HepG2 (cell line): ENCODE results near the gene MTA1. TPM values are rescaled to one million over a fixed set of nuclear protein-coding genes. Genes with fewer than 3 reads are reported as not detected.
A peak's percentile ranks its signal among the peaks of the same experiment; 100 is the strongest.

Experiments used
- AKAP8 ChIP-seq: sonication (generic); formaldehyde crosslinking; IDR thresholded peaks from 2 replicates; pipeline ENCODE4 v1.5.1; 2020; ENCODE audit warnings: mild to moderate bottlenecking, missing genetic modification reagents
- ARID2 ChIP-seq: sonication (generic); formaldehyde crosslinking; IDR thresholded peaks from 2 replicates; pipeline ENCODE4 v1.8.1; 2022; ENCODE audit warnings: mild to moderate bottlenecking, missing genetic modification reagents, borderline replicate concordance
- BCL6 ChIP-seq: IDR thresholded peaks from 2 replicates; pipeline ENCODE4 v1.6.1; 2016; ENCODE audit warnings: missing genetic modification reagents, missing compliant biosample characterization
- CC2D1A ChIP-seq: sonication (generic); formaldehyde crosslinking; IDR thresholded peaks from 2 replicates; pipeline ENCODE4 v1.8.1; 2023; ENCODE audit warnings: mild to moderate bottlenecking, missing genetic modification reagents
- MED1 ChIP-seq: sonication (generic); formaldehyde crosslinking; IDR thresholded peaks from 2 replicates; pipeline ENCODE4 v1.4.0; 2020; ENCODE audit warnings: missing genetic modification reagents
- NR3C1 ChIP-seq: sonication (generic); formaldehyde crosslinking; IDR thresholded peaks from 2 replicates; pipeline ENCODE4 v1.4.0; 2020; ENCODE audit warnings: missing genetic modification reagents
- RARG ChIP-seq: sonication (generic); formaldehyde crosslinking; IDR thresholded peaks from 2 replicates; pipeline ENCODE4 v1.4.0; 2020; ENCODE audit warnings: low read depth, mild to moderate bottlenecking, missing genetic modification reagents
- TBL1XR1 ChIP-seq: fragments of 150-350 bp; IDR thresholded peaks from 2 replicates; pipeline ENCODE4 v1.6.1; 2014; ENCODE audit warnings: borderline replicate concordance, low read length; ENCODE audit not compliant: partially characterized antibody
- ZFP36 ChIP-seq: fragments of 150-350 bp; IDR thresholded peaks from 2 replicates; pipeline ENCODE4 v1.6.1; 2018; ENCODE audit warnings: borderline replicate concordance, low read length, low read depth; ENCODE audit not compliant: partially characterized antibody
- ZNF282 ChIP-seq: fragments of 450-650 bp; IDR thresholded peaks from 2 replicates; pipeline ENCODE4 v1.6.1; 2018; ENCODE audit not compliant: partially characterized antibody
- ZNF430 ChIP-seq: sonication (generic); formaldehyde crosslinking; IDR thresholded peaks from 2 replicates; pipeline ENCODE4 v1.9.0; 2021; ENCODE audit warnings: mild to moderate bottlenecking, missing genetic modification reagents
- ZNF577 ChIP-seq: sonication (generic); formaldehyde crosslinking; IDR thresholded peaks from 2 replicates; pipeline ENCODE4 v1.4.0; 2020; ENCODE audit warnings: mild to moderate bottlenecking, low read depth, missing genetic modification reagents, borderline replicate concordance
- ZNF652 ChIP-seq: IDR thresholded peaks from 2 replicates; pipeline ENCODE4 v1.6.1; 2016; ENCODE audit warnings: low read depth, borderline replicate concordance
- ZNF850 ChIP-seq: sonication (generic); formaldehyde crosslinking; conservative IDR thresholded peaks from 2 replicates; pipeline ENCODE4 v1.9.0; 2021; ENCODE audit warnings: mild to moderate bottlenecking, missing genetic modification reagents
- polyA plus RNA-seq, 8 experiments: library from polyadenylated mRNA; depleted of rRNA in 3 of 8; stranded (reverse) in 7 of 8; unstranded in 1 of 8; fragments of >200 nt; fragmentation: Illumina TruSeq in 4 of 8; extraction: Trizol in 4 of 8; gene quantifications; 2 replicates each; pipeline versions ENCODE4 v1.2.1 to v1.2.3, GENCODE V29; 2011 to 2016; ENCODE audit warnings: low read depth in 4 of 8, missing spikeins in 1 of 8, mixed read lengths in 1 of 8; ENCODE audit not compliant: insufficient read depth in 1 of 8
- total RNA-seq, 5 experiments: library from RNA; depleted of rRNA; stranded (reverse); fragments of >200 nt; fragmentation: Illumina TruSeq; extraction: Trizol; gene quantifications; 2 replicates each; pipeline ENCODE4 v1.2.3, GENCODE V29; 2016; ENCODE audit warnings: low read depth in 1 of 5
- TF ChIP-seq, protein P1 (sequence below): sonication (generic); formaldehyde crosslinking; IDR thresholded peaks from 2 replicates; pipeline ENCODE4 v1.4.0; 2020; ENCODE audit warnings: missing genetic modification reagents
- TF ChIP-seq, protein P2 (sequence below): IDR thresholded peaks from 2 replicates; pipeline ENCODE4 v1.6.1; 2016
- TF ChIP-seq, protein P3 (sequence below): sonication (generic); formaldehyde crosslinking; IDR thresholded peaks from 2 replicates; pipeline ENCODE4 v1.8.0; 2022; ENCODE audit warnings: mild to moderate bottlenecking, missing genetic modification reagents, moderate library complexity
- TF ChIP-seq, protein P4 (sequence below): sonication (generic); formaldehyde crosslinking; IDR thresholded peaks from 2 replicates; pipeline ENCODE4 v1.8.1; 2023; ENCODE audit warnings: mild to moderate bottlenecking, inconsistent platforms, moderate library complexity, missing genetic modification reagents, borderline replicate concordance

Gene MTA1
- total and polyA plus RNA-seq, 2 of the 13 experiments (the other 11 are each of a cell fraction or from before 2014, with no cell fraction given) = 35.2 to 85.8 TPM

DNA sequence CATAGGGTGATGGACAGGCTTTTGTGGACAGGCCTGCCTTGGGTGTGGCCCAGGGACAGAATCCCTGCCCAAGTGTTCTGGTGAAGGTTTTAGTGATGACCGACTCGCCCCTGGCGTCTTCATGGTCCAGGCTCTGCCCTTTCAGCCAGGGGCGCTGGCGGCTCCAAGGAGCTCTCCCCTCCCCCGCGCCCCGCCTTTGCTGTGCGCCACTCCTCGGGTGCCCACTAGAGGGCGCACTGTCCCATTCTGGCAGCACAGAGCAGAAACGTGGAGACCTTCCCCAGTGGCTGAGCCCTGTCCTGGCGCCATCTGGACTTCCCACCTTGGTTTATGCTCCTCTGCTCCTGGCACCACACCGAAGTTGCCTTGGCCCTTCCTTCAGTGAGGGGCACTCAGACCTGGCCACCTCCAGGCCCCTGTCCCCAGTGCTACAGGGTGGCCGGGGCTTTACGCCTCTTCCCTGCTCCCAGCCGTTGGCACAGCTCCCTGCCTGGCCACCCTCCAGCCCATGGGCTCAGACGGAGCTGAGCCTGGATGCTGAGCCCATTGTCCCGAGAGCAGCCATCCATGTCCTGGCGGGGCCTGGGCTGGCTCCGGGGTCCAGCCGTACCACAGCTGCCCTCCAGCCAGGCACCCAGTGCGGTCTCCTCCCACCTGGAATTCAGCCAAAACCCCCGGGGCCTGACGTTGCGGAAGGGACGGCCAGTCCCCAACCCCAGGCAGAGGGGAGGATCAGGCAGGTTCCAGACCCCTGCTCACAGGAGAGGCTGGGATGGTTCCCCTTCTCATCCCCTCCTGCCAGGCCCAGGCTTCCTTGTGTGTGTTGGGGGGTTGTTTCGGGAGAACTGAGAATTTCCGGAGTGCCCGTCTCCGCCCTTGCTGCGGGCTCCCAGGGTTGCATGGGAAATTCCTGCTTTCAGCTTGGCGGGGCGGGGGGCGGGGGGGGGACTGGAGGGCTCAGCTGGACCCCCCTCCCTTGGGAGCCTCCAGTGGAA lies 61.5 kb downstream of the MTA1 start (continued):
- TF ChIP-seq, protein P1, sequence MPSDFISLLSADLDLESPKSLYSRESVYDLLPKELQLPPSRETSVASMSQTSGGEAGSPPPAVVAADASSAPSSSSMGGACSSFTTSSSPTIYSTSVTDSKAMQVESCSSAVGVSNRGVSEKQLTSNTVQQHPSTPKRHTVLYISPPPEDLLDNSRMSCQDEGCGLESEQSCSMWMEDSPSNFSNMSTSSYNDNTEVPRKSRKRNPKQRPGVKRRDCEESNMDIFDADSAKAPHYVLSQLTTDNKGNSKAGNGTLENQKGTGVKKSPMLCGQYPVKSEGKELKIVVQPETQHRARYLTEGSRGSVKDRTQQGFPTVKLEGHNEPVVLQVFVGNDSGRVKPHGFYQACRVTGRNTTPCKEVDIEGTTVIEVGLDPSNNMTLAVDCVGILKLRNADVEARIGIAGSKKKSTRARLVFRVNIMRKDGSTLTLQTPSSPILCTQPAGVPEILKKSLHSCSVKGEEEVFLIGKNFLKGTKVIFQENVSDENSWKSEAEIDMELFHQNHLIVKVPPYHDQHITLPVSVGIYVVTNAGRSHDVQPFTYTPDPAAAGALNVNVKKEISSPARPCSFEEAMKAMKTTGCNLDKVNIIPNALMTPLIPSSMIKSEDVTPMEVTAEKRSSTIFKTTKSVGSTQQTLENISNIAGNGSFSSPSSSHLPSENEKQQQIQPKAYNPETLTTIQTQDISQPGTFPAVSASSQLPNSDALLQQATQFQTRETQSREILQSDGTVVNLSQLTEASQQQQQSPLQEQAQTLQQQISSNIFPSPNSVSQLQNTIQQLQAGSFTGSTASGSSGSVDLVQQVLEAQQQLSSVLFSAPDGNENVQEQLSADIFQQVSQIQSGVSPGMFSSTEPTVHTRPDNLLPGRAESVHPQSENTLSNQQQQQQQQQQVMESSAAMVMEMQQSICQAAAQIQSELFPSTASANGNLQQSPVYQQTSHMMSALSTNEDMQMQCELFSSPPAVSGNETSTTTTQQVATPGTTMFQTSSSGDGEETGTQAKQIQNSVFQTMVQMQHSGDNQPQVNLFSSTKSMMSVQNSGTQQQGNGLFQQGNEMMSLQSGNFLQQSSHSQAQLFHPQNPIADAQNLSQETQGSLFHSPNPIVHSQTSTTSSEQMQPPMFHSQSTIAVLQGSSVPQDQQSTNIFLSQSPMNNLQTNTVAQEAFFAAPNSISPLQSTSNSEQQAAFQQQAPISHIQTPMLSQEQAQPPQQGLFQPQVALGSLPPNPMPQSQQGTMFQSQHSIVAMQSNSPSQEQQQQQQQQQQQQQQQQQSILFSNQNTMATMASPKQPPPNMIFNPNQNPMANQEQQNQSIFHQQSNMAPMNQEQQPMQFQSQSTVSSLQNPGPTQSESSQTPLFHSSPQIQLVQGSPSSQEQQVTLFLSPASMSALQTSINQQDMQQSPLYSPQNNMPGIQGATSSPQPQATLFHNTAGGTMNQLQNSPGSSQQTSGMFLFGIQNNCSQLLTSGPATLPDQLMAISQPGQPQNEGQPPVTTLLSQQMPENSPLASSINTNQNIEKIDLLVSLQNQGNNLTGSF (CRISPR knock-in tag) = no peak
- TF ChIP-seq AKAP8 (CRISPR knock-in tag) (no peak), MED1 (CRISPR knock-in tag) (peak; percentile 50; the same call in 1 of the 2 replicates), BCL6 (0 out of 2 replicates have a peak, but pooled peaks have one; percentile 23), ZNF282 (no peak), RARG (CRISPR knock-in tag) (no peak), ARID2 (CRISPR knock-in tag) (no peak), NR3C1 (CRISPR knock-in tag) (no peak), ZNF430 (no peak), ZNF850 (CRISPR knock-in tag) (no peak), ZNF577 (CRISPR knock-in tag) (no peak), ZFP36 (no peak), TBL1XR1 (no peak), CC2D1A (CRISPR knock-in tag) (no peak), ZNF652 (CRISPR knock-in tag) (no peak)
- TF ChIP-seq, protein P2, sequence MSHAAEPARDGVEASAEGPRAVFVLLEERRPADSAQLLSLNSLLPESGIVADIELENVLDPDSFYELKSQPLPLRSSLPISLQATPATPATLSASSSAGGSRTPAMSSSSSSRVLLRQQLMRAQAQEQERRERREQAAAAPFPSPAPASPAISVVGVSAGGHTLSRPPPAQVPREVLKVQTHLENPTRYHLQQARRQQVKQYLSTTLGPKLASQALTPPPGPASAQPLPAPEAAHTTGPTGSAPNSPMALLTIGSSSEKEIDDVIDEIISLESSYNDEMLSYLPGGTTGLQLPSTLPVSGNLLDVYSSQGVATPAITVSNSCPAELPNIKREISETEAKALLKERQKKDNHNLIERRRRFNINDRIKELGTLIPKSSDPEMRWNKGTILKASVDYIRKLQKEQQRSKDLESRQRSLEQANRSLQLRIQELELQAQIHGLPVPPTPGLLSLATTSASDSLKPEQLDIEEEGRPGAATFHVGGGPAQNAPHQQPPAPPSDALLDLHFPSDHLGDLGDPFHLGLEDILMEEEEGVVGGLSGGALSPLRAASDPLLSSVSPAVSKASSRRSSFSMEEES = no peak
- TF ChIP-seq, protein P3, sequence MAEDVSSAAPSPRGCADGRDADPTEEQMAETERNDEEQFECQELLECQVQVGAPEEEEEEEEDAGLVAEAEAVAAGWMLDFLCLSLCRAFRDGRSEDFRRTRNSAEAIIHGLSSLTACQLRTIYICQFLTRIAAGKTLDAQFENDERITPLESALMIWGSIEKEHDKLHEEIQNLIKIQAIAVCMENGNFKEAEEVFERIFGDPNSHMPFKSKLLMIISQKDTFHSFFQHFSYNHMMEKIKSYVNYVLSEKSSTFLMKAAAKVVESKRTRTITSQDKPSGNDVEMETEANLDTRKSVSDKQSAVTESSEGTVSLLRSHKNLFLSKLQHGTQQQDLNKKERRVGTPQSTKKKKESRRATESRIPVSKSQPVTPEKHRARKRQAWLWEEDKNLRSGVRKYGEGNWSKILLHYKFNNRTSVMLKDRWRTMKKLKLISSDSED (CRISPR knock-in tag) = no peak
- TF ChIP-seq, protein P4, sequence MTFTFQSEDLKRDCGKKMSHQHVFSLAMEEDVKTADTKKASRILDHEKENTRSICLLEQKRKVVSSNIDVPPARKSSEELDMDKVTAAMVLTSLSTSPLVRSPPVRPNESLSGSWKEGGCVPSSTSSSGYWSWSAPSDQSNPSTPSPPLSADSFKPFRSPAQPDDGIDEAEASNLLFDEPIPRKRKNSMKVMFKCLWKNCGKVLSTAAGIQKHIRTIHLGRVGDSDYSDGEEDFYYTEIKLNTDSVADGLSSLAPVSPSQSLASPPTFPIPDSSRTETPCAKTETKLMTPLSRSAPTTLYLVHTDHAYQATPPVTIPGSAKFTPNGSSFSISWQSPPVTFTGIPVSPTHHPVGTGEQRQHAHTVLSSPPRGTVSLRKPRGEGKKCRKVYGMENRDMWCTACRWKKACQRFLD (CRISPR knock-in tag) = 0 out of 2 replicates have a peak, but pooled peaks have one; percentile 57
